Muscle layer of colon (tissue), 2 donors: ENCODE results near the gene GHRH.
A peak's percentile ranks its signal among the peaks of the same experiment; 100 is the strongest.

Experiments used
- H3K27ac ChIP-seq: one replicate; pipeline ENCODE4 v1.7.0; 2013; ENCODE audit warnings: low read depth, mild to moderate bottlenecking, low read length, moderate library complexity
- H3K27me3 ChIP-seq, 2 donors: one replicate each; pipeline ENCODE4 v1.7.0; 2013; ENCODE audit warnings: low read length in 2 of 2, mild to moderate bottlenecking in 2 of 2; ENCODE audit not compliant: insufficient read depth in 2 of 2, control insufficient read depth in 1 of 2
- H3K36me3 ChIP-seq: one replicate; pipeline ENCODE4 v1.7.0; 2013; ENCODE audit warnings: mild to moderate bottlenecking, low read length; ENCODE audit not compliant: insufficient read depth
- H3K4me1 ChIP-seq: one replicate; pipeline ENCODE4 v1.7.0; 2013; ENCODE audit warnings: mild to moderate bottlenecking, low read length; ENCODE audit not compliant: insufficient read depth
- H3K4me3 ChIP-seq, 2 donors: one replicate each; pipeline ENCODE4 v1.7.0; 2013; ENCODE audit warnings: low read length in 2 of 2, low read depth in 1 of 2, mild to moderate bottlenecking in 1 of 2, moderate library complexity in 1 of 2
- H3K9ac ChIP-seq: one replicate; pipeline ENCODE4 v1.7.0; 2013; ENCODE audit warnings: low read length
- H3K9me3 ChIP-seq: one replicate; pipeline ENCODE4 v1.7.0; 2013; ENCODE audit warnings: mild to moderate bottlenecking, low read length
- donor health status: abdominal sarcoma.
- donor health status: Adenocarcinoma of cecum.

GHRH gene

GRCh38 chr20:37288091-37288490 lies 26.5 kb upstream of the GHRH start:
- Histone ChIP-seq H3K27me3 (no peaks in the 10 kb centered on the region), H3K4me3 (no peak overlapping the region), H3K9me3 (no peaks in the 10 kb centered on the region), H3K9ac (no peak overlapping the region), H3K4me1 (peaks cover 13% of the 10 kb centered on the region), H3K36me3 (peaks cover 7% of the 10 kb centered on the region), H3K27ac (no peak overlapping the region)

- H3K27me3 ChIP-seq: no peaks in the 10 kb centered on the region
- no peak overlapping the region for H3K27ac ChIP-seq
- H3K36me3 ChIP-seq: no peaks in the 10 kb centered on the region
- no peak overlapping the region for H3K9ac ChIP-seq
- no peaks in the 10 kb centered on the region for H3K9me3 ChIP-seq
- H3K4me1 ChIP-seq: peaks cover 13% of the 10 kb centered on the region
- H3K4me3 ChIP-seq: no peak overlapping the region
Observed at GRCh38 chr20:37285664-37286374, 24.2 kb upstream of the GHRH start.

- Histone ChIP-seq H3K9ac (no peak overlapping the region), H3K4me1 (peaks cover 4% of the 10 kb centered on the region), H3K9me3 (no peaks in the 10 kb centered on the region), H3K36me3 (no peaks in the 10 kb centered on the region), H3K27me3 (no peaks in the 10 kb centered on the region), H3K4me3 (no peak overlapping the region), H3K27ac (no peak overlapping the region)
Observed at GRCh38 chr20:37284691-37285161, 23.1 kb upstream of the GHRH start.

GRCh38 chr20:37283530-37284195 lies 22.0 kb upstream of the GHRH start:
- Histone ChIP-seq H3K4me3 (no peak overlapping the region), H3K27ac (no peak overlapping the region), H3K4me1 (peaks cover 2% of the 10 kb centered on the region), H3K27me3 (no peaks in the 10 kb centered on the region), H3K9me3 (no peaks in the 10 kb centered on the region), H3K36me3 (no peaks in the 10 kb centered on the region), H3K9ac (no peak overlapping the region)

DNA sequence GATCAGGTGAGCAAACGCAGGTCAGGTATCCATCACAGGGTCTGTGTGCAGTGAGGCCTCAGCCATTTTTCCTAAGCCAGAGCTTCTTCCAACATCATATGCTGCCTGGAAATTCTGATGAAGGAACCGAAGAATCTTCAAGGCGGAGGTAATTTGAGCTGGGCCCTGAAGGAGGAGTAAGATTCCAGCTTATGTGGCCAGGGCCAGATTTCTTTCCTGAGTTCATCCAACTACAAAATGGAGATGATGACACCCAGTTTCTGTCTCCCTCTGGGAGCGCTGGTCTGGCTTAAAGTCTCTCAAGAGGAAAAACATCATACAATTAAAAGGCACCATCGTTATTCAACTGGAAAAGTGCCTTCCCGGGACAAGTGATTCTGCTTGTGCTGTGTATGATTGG lies 20.9 kb upstream of the GHRH start:
- Histone ChIP-seq H3K36me3 (no peaks in the 10 kb centered on the region), H3K27me3 (no peaks in the 10 kb centered on the region), H3K4me1 (no peaks in the 10 kb centered on the region), H3K9me3 (no peaks in the 10 kb centered on the region), H3K4me3 (no peak overlapping the region), H3K27ac (peak overlapping the region; percentile 22), H3K9ac (peak overlapping the region; percentile 23)

DNA sequence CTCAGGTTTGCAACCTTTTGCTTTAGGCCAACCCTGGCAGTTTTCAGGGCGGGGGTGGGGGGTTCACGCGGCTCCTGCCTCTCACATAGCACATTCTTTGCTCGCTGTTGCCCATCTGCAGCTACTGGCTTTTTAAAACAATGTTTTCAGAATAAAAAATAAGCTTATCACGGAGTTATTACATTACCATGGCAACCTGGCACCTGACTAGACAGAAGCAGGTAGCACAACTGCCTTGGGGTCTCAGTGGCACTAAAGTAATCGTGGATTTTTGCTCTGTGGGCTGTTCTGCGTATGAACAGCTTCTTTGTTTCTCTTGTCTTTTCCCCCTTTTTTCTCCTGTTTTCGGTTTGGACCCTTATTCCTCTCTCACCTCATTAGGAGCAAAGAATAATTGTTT lies 18.8 kb upstream of the GHRH start:
- Histone ChIP-seq H3K9ac (no peak overlapping the region), H3K9me3 (no peaks in the 10 kb centered on the region), H3K4me3 (no peak overlapping the region), H3K27me3 (no peaks in the 10 kb centered on the region), H3K36me3 (no peaks in the 10 kb centered on the region), H3K4me1 (peaks cover 10% of the 10 kb centered on the region), H3K27ac (no peak overlapping the region)

DNA sequence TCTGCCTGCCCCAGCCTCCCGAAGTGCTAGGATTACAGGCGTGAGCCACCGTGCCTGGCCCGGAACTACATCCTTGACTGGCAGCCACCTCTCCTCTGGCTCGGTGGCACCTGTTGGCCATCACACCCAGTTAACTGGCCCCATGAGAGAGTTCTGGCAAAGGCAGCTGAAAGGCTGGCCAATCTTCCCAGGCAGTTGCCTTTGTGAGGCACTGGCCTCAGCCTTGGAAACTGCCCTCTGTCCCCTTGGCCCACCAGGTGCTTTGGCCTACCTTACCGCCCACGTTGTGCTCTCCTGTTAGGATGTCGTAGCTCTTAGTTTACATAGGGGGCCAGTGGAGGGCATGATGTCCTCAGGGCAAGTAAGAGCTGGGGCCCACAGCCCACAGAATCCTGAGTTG lies 18.2 kb upstream of the GHRH start:
- no peaks in the 10 kb centered on the region for H3K9me3 ChIP-seq
- H3K4me1 ChIP-seq: peaks cover 10% of the 10 kb centered on the region
- H3K9ac ChIP-seq: no peak overlapping the region
- H3K36me3 ChIP-seq: no peaks in the 10 kb centered on the region
- no peaks in the 10 kb centered on the region for H3K27me3 ChIP-seq
- H3K27ac ChIP-seq: no peak overlapping the region
- H3K4me3 ChIP-seq: no peak overlapping the region

DNA sequence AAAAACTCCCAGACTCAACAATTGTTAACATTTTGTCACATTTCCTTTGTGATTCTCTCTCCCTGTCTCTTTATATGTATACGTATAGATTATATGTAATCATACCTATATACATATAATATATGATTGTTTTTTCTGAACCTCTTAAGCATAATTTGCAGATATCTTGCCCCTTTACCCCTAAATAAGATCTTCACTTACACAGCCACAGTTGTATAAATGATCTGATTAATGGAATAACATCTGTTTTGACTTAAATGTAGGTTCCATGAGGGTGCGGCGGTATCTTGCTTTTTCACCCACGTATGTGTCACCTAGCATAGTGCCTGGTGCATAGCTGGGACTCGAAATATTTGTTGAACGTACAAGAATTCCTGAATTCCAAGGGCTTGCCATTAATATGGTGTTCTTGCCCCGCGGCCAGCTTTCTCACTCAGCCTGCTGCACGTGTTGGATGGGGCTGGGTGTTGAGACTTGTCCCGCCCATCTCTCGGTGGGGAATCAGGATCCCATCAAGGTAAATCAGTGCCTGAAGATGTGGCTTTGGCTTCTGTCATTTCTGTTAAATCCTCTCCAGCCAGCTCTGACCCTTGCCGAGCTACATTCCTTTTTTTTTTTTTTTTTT lies 17.5 kb upstream of the GHRH start:
- no peaks in the 10 kb centered on the region for H3K9me3 ChIP-seq

GRCh38 chr20:37277253-37277593 lies 15.6 kb upstream of the GHRH start:
- Histone ChIP-seq H3K4me1 (peaks cover 10% of the 10 kb centered on the region), H3K9me3 (no peaks in the 10 kb centered on the region), H3K4me3 (no peak overlapping the region), H3K27ac (no peak overlapping the region), H3K36me3 (no peaks in the 10 kb centered on the region), H3K27me3 (no peaks in the 10 kb centered on the region), H3K9ac (no peak overlapping the region)

More for the DNA sequence above, 17.5 kb upstream of the GHRH start:
- Histone ChIP-seq H3K27ac (no peak overlapping the region), H3K36me3 (no peaks in the 10 kb centered on the region), H3K4me1 (peaks cover 10% of the 10 kb centered on the region), H3K27me3 (no peaks in the 10 kb centered on the region), H3K9ac (no peak overlapping the region), H3K4me3 (no peak overlapping the region)

DNA sequence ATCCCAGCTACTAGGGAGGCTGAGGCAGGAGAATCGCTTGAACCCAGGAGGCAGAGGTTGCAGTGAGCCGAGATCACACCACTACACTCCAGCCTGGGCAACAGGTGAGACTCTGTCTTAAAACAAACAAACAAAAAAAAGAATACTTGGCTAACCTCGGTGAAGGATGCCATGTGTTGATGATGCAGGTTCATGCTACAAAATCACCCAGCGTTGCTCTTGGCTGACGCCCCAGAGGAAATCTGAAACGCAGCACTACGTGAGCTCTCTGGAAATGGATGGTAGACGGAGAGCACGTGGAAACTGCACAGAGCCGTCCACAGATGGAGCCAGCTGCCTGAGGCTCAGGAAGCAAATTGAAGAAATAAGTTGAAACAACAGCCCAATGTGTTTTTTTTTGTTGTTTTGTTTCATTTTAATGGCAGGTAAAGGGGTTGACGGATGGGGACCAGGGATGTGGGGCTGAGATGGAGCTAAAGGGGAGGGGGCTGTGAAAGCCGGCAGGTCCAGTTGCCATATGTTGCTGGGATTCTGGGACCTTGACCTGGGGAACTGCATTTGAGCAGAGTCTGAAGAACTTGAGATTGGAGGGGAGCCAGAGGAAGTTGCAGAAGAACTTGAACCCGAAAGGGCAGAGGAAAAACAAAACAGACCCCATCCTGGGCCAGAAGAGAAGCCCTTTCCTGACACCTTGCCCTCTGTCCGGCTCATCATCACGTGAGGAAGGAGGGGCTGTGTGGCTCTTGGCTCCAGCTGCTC lies 15.1 kb upstream of the GHRH start:
- Histone ChIP-seq H3K9ac (no peak overlapping the region), H3K36me3 (no peaks in the 10 kb centered on the region), H3K27me3 (no peaks in the 10 kb centered on the region), H3K4me1 (peaks cover 10% of the 10 kb centered on the region), H3K4me3 (no peak overlapping the region), H3K27ac (peak overlapping the region; percentile 40), H3K9me3 (no peaks in the 10 kb centered on the region)

DNA sequence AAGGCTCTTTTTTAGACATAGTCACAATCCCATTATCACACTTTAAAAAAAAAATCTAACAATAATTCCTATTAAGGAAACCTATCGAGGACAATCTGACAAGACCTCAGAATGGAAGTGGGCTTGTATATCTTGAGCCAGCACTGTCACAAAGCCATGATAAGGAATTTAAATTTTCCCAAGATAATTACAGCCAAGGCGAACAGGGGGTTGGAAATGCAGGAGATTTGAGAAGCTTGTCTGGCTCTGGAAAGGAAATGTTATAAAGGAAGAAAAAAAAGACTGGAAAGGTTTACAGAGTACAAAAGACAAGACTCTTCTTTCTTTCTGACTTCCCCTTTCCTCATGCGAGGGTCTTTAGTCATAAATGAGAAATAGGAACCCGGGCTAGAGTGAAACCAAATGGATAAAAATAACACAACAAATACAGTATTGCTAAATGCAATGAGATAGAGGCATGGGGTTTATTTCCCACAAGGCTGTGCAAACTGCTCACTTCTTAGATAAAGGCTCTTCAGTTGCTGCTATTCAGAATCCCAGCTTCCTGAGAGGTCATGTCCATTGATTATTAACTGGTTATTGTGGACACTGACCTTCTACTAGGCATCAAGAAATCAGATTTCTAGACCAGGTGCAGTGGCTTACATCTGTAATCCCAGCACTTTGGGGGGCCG lies 13.4 kb upstream of the GHRH start:
- H3K27ac ChIP-seq: no peak overlapping the region

More for the DNA sequence above, 13.4 kb upstream of the GHRH start:
- Histone ChIP-seq H3K27me3 (no peaks in the 10 kb centered on the region), H3K9ac (no peak overlapping the region), H3K36me3 (no peaks in the 10 kb centered on the region), H3K4me1 (peaks cover 10% of the 10 kb centered on the region), H3K4me3 (no peak overlapping the region), H3K9me3 (no peaks in the 10 kb centered on the region)
